Activated CD8-positive, alpha-beta memory T cell treated with anti-CD3 and anti-CD28 coated beads for 24 hours (primary cell): Measurements from ENCODE around the gene NPW.

ENCODE experiments used
- DNase-seq: peaks from one replicate; pipeline ENCODE4 v3.0.0-alpha.2; 2020

NPW gene

DNA sequence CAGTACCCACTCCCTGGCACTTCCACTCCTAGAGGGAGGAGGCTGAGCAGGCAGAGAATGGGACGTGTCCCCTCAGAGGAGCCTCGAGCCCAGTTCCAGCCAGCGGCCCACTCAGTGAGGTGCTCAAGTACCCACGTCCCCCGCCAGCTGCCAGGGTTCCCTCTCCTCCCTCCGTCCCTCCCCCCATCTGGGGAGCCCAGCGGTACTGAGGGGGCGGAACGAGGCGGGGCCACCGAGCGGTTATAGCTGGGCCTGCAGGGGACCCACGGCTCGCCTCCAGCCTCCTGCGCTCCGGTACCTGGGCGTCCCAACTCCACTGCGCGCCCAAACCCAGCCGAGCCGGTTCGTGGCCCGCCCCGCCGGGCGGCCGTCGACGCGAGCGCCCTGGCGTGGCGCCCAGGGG lies at the start of gene NPW:
NPW (plus strand) TSS at position 268 of the 403 bp plus-strand sequence.
- DNase-seq, result peak; percentile 78

DNA sequence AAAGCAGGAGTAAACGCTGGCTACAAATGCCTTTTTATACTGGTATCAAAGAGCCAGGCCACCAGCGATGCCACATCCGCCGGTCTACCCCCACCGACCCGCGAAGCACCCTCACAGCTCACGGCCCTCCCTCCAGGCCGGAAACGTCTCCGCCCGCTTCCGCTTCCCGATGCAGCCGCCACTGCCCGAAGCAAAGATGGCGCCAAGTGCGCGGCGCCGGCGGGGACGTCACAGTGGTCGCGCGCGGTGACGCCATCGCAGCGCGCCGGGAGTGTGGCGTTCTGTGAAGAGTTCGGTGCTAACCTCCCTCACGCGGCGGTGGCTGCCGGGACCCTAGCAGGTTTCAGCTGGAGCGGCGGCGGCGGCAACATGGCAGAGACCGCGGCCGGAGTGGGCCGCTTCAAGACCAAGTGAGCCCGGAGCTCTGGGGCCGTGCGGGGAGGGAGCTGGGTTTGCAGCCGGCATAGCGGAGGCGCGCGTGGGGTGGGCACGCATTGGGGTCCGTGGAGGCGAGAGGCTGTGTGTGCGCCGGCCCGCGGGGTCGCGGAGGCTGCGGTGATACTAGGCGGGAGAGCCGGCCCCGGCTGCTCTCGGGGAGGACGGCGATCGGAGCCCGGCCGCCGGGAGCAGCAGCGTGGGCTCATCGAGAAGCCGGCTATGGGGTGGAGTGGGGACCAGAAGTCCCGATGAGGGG lies 47.6 kb upstream of the NPW start, which contains the start of gene TBL3:
TBL3 (plus strand) TSS at position 258 of the 694 bp plus-strand sequence; CDS start at position 370, 112 bp downstream.
- peak; percentile 99 for DNase-seq

DNA sequence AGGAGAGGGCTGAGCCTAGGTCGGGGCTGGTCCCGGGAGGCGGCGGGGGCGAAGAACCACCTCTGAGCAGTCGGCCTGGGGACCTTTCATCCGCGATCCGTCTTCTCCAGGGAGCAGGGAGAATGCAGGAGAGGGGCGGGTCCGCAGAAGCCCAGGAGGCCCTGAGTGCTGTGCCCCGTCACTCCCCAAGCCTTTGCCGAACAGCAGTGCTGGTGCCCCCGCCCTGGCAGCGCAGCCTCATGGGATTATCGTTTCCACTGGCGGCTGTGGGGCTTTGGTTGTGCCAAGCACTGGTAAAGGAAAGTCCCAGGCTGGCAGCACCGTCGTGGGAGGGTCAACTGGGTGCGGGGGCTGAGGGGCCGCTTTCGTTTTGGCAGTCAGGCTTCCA lies 47.1 kb upstream of the NPW start:
- no peak for DNase-seq

DNA sequence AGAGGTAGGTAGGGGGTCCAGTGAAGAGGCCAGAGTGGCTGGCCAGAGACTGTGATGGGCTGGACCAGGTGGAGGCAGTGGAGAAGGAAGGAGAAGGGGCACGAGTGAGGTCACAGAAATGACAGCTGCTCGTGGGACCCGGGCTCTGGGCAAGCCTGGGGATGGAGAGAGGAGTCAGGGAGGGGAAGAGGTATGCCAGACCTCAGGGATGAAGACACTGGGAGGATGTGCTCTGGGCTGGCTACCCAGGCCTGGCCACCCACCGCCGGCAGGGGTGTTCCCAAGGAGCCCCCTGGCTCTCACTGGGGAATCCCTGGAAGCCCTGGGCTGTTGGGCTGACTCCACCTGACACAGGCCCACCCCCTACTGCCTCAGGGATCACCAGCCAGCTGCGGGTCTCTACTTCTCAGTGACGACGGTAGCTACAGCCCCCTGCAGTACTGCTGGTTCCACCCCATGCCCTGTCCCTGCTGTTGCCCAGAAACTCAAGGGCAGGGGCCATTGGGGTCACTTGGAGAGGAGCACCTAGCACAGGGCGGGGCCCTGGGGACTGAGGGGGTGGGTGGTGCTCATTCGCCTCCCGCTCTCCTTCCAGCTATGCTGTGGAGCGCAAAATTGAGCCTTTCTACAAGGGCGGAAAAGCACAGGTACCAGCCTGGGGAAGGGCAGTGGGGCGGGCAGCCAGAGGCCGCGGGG lies 46.0 kb upstream of the NPW start:
- DNase-seq, result no peak

DNA sequence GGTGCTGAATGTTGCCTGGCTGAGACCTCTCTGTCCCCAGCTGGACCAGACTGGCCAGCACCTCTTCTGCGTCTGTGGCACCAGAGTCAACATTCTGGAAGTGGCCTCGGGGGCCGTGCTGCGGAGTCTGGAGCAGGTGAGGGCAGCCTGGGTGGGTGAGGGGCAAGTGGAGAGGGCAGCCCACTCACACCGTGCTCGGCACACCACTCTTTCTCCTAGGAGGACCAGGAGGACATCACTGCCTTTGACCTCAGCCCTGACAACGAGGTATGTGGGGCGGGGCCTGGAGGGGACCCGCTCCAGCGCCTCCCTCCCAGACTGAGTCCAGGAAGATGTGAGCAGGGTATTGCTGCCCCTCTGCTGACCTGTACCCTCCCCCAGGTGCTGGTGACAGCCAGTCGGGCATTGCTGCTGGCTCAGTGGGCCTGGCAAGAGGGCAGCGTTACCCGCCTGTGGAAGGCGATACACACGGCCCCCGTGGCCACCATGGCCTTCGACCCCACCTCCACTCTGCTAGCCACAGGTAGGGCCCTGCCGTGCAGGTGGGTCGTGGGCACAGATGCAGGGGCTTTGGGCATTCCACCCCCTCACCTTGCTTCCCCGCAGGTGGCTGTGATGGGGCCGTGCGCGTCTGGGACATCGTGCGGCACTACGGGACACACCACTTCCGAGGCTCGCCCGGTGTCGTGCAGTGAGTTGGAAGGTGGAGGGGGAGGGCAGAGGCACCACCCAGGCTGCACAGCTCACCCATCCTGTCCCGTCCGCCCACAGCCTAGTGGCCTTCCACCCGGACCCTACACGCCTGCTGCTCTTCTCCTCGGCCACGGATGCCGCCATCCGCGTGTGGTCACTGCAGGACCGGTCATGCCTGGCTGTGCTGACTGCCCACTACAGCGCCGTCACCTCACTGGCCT lies 45.2 kb upstream of the NPW start:
- no peak for DNase-seq

DNA sequence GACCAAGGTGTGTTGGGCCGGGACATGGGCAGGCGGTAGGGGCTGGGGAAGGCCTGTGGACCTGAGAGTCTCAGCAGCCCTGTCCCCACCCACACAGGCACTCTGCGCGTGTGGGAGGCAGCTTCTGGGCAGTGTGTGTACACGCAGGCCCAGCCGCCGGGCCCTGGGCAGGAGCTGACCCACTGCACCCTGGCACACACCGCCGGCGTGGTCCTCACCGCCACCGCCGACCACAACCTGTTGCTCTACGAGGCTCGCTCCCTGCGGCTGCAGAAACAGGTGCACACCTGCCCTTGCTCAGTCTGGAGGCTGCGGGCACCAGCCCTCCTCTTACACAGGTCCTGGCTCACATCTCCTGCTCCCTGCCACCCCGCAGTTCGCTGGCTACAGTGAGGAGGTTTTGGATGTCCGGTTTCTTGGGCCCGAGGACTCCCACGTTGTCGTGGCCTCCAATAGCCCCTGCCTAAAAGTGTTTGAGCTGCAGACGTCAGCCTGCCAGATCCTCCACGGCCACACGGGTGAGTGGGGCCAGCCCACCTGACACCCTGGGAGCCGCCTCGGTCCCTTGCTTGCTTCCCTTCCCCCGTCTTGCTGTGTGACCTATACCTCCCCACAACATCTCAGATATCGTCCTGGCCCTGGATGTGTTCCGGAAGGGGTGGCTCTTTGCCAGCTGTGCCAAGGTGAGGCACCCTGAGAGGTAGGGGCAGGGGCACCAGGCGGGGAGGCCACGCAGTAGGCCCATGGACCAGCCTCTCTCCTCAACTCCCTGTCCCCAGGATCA lies 44.0 kb upstream of the NPW start:
- no peak for DNase-seq

DNA sequence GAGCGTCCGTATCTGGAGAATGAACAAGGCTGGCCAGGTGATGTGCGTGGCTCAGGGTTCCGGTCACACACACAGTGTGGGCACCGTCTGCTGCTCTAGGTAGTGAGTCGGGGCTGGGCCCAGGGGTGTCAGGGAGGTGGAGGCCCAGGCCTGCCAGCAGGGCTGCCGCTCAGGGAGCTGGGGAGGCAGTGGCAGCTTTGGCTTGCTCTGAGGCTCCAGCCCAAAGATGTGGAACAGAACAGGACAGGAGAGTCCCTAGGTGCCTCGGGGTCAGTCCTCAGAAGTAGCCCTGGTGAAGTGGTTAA lies 43.4 kb upstream of the NPW start:
- DNase-seq, result no peak

DNA sequence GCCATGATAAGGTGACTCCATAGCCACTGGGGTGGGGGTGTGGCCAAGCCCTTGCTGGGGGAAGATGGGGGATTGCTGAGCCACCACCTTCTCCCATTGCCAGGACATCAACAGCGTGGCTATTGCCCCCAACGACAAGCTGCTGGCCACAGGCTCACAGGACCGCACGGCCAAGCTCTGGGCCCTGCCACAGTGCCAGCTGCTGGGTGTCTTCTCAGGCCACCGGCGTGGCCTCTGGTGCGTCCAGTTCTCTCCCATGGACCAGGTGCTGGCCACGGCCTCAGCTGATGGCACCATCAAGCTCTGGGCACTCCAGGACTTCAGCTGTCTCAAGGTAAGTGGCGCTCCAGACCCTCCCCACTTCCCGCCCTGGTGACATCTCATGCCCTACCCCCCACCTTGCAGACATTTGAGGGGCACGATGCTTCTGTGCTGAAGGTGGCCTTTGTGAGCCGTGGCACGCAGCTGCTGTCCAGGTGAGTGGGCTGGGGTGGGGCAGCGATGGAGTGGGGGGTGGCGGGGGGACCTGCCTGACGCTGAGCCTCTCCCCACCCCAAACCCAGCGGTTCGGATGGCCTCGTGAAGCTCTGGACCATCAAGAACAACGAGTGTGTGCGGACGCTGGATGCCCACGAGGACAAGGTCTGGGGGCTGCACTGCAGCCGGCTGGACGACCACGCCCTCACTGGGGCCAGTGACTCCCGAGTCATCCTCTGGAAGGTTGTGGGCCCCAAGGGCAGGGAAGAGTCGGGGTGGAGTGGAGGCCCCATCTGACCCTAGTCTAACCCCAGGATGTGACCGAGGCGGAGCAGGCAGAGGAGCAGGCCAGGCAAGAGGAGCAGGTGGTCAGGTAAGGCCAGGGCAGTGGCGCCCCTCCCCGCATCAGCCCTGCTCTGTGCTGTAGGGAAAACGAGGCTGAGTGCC lies 42.4 kb upstream of the NPW start:
- DNase-seq, result no peak

DNA sequence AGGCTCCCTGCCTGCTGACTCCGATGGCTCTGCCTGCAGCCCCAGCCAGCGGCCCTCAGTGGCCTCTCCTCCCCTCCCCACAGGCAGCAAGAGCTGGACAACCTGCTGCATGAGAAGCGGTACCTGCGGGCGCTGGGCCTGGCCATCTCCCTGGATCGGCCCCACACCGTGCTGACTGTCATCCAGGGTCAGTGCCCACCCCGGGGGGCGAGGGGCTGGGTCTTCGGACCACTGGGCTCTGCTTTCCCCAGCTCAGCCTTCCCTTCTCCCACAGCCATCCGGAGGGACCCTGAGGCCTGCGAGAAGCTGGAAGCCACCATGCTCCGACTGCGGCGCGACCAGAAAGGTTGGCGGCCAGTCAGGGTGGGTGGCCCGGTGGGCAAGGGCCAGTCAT lies 41.7 kb upstream of the NPW start:
- no peak for DNase-seq

DNA sequence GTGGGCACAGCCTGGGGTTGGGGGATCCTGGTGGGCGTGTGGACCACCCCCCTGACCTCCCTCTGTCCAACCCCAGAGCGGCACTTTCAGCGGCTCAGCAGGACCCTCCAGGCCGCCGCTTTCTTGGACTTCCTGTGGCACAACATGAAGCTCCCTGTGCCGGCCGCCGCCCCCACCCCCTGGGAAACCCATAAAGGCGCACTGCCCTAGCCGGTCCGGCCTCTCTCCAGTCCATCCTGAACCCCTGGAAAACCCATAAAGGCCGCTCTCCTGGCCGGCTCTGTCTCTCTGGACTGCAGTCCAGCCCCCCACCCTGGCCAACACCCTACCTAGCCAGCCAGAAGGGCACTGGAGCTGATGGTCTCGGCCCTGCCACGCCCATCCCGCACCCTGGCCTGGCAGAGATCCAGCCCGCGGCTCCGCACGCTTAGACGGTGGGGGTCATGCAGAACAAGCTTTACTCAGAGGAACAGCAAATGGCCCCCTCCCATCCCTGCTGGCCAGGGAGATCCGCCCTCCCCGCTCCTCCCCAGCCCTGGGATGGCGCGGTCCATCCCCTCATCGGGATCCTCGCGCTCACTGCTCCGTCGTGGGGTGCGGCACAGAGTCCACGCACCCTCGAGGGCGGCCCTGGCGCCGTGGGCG lies 41.0 kb upstream of the NPW start:
- DNase-seq, result no peak

DNA sequence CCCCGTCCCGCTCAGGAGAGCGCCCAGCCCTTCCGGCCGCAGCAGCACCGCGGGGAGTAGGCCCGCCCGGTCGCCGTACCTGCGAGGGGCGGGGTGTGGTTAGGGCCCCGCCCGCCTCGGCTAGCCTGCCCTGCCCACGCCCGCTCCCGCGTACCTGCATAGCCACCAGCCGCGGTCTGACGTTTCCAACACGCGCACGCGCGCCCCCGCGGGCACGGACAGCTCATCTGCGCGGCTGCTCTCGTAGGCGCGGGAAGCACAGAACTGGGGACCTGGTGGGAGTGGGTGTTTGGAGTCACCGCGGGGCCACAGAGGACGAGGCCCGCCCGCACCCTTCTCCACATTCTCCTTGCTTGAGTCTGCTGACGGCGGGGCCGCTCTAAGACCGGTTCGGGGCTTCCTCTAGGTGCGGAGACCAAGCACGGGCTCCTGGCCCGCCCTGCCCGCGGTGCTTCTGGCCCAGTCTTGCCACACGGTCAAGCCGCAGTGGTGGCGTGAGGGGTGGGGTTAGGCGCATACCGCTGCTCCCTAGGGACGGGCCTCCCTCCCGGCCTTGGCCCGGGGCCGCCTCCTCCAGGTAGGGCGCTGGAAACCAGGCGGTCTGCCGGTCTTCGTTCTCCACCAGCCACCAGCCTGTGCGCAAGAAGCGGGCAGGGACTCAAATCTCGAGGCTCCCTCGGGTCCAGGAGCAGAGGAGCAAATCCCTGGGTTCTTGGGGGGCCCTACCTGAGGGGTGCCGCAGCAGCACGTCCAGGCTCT lies 40.1 kb upstream of the NPW start:
- DNase-seq, result peak; percentile 74

DNA sequence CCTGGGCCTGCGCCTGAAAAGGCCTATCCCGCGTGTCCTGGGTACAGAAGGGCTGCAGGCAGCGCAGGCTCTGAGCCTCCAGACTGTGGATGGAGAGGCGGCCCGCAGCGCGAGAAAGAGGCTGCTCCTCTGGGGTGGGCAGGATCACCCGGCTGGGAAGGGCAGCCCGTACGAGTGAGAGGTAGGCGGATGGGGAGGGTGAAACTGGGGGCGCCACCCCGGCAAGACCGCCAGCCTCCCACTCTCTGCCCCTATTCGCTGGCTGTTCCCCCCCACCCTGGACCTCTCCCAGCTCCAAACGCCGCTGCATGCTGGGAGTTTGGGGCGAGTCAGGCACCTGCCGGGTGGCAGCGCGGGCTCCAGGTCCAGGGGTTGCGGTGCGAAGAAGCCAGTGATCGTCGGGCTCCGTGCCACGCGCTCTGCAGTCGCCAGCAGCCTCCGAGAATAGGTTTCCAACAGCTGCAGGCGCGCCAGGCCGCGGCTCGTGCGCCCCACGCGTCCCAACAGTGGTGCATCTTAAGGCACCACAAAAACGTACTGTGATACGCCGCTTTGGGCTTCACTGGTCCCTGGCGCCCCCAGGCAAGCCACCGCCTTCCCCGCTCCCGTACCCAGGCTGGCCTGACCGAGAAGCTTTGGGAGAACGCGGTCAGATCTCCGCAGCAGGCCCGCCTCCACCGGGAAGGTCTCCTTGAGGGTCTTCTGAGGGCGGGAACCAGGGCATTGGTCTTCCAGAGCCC lies 39.4 kb upstream of the NPW start:
- DNase-seq, result no peak

DNA sequence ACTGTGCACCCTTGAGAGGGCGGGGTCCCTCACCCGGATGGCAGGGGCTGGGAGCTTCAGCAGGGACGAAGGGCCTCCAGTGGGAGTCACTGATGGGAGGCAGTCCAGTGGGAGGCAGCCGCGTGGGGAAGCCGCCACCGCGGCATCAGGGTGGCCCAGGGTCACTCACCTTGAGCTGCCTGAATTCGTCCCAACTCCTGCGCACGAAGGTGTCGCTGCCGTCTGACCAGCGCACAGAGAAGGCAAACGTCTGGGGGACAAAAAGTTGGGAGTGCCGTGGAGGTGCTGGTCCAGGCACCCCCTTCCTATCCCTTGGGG lies 38.9 kb upstream of the NPW start:
- no peak for DNase-seq

DNA sequence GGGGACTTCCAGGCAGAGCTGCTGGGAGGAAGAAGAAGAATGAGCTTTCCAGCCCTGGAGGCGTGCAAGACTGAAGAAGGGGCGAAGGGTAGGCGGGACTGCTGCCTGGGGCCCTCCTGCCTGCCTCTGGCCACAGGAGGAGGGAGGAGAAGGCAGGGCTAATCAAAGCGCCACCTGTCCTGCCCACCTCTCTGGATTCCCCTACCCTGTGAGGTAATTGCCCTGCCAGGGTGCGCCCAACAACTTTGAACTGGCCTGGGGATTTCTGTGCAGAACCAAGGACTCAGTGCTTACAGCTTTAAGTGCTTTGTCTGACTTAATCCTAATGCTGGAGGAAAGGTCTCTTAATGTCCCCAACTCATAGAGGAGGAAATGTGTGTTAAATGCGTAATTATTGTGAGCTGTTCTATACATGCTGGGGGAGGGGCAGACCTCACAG lies 38.2 kb upstream of the NPW start, which contains the start of gene NOXO1:
NOXO1 (minus strand) TSS at position 72 of the 439 bp plus-strand sequence. CDS start 290 bp downstream, outside the sequence.
- DNase-seq, result no peak

DNA sequence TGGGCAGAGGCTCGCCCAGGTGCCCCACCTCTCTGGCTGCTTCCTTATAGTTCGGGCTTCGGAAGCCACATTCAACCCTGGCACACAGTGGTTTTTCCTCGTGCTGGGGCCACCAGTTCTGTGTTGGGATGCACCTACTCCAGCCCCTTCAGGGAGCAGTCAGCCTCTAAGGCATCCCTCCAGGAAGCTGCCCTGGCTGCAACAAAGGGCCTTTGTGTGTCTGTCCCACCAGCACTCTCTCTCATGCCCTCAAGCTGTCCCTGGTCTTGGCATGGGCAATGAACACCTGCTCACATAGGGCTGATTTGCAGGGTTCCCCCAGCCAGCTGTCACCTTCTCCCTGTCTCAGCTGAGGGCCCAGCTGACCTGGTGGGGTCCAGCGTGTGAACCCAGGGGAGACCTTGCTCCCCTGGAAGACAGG lies 37.6 kb upstream of the NPW start:
- no peak for DNase-seq

DNA sequence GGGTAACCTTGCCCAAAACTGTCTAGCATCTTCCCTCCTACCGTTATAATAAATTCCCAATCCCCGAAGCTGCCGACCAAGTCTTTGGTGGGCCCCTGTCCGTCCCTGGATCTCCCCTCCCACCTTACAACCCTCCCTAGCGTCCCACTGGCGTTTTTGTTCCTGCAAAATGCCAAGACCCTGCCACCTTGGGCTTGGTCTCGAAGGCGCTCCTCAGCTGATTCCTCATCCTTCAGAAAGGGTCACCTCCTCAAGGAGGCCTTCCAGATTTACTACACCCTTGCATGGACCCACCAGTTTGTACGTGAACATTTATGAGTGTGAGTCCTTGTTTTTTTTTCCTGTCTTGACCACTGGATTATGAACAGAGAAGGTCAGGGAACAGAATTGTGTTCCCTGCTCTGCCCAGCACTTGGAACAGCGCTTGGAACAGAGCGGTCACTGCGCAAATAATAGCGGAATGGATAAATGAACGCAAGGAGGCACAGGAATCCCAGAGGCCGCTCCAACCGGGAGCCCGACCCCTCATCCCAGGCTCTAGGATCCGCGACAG lies 36.5 kb upstream of the NPW start:
- DNase-seq, result no peak

DNA sequence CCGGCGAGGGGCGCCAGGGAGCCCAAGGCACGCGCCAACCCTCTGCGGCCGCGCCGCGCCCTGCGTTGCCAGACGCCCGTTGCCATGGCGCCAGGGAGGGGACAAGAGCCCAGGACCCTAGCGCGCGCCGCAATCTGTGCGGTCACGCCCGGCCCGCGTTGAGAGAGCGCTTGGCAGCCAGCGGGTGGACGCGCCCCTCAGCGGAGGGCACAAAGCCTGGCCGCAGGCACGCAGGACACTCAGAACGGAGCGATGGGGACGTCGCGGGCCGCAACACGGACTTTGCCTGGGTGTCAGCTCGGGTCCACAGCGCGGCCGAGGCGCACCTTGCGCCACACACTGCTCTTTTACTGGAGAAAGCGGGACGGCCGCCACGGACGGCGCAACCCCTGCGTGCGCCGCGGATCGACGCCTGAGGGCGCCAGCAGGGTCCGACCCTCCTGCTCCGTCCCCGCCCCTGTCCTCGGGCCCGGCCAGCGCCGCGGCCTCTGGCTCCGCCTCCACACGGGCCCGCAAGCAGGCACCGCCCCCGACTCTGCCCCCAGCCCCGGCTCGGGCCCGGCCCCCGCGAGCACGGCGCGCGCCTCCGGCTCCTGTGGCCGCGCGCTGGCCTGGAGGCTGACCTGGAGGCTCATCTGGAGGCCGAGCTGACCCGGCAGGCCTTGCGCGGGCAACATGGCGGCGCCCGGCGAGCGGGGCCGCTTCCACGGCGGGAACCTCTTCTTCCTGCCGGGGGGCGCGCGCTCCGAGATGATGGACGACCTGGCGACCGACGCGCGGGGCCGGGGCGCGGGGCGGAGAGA lies 35.8 kb upstream of the NPW start, which contains the start of gene GFER:
GFER (plus strand) TSS at position 650 of the 803 bp plus-strand sequence; CDS start at position 676, 26 bp downstream.
- peak; percentile 88 for DNase-seq
